RWPE2 (cell line): Measurements from ENCODE around the gene NDUFS6.

Experiments
- ATAC-seq: fragments of 200-7000 bp; cut with Tn5 transposase; 3 replicates; pipeline ENCODE4 v1.9.1; 2021; ENCODE audit warnings: low read depth
- DNase-seq: peaks from one replicate; pipeline ENCODE4 v3.0.0-alpha.2; 2020; ENCODE audit warnings: low spot score
- H3K27ac ChIP-seq: fragments of 450-650 bp; 2 replicates; pipeline ENCODE4 v1.5.1; 2017; ENCODE audit warnings: mild to moderate bottlenecking; ENCODE audit not compliant: poor library complexity, severe bottlenecking
- H3K27me3 ChIP-seq: fragments of 250-450 bp; sonication (Bioruptor Pico); 2 replicates; pipeline ENCODE4 v1.5.1; 2021; ENCODE audit warnings: mild to moderate bottlenecking, moderate library complexity; ENCODE audit not compliant: insufficient read depth, poor library complexity, severe bottlenecking
- H3K36me3 ChIP-seq: fragments of 250-450 bp; sonication (Bioruptor Pico); 2 replicates; pipeline ENCODE4 v1.5.1; 2020; ENCODE audit warnings: low read depth, mild to moderate bottlenecking, moderate library complexity
- H3K4me1 ChIP-seq: fragments of 250-450 bp; sonication (Bioruptor Pico); 2 replicates; pipeline ENCODE4 v1.5.1; 2021; ENCODE audit warnings: mild to moderate bottlenecking, moderate library complexity; ENCODE audit not compliant: insufficient read depth, poor library complexity, severe bottlenecking
- H3K4me3 ChIP-seq: fragments of 250-450 bp; sonication (Bioruptor Pico); 2 replicates; pipeline ENCODE4 v1.5.1; 2021; ENCODE audit warnings: mild to moderate bottlenecking, moderate library complexity; ENCODE audit not compliant: severe bottlenecking
- H3K9me3 ChIP-seq: fragments of 250-450 bp; sonication (Bioruptor Pico); 2 replicates; pipeline ENCODE4 v1.5.1; 2021; ENCODE audit warnings: mild to moderate bottlenecking, moderate library complexity; ENCODE audit not compliant: severe bottlenecking
- CTCF ChIP-seq: fragments of 450-650 bp; IDR thresholded peaks from one replicate; pipeline ENCODE4 v1.5.1; 2017; ENCODE audit warnings: mild to moderate bottlenecking, moderate library complexity; ENCODE audit not compliant: poor library complexity, severe bottlenecking

The NDUFS6 gene

GRCh38 chr5:1768283-1769000 lies 32.8 kb upstream of the NDUFS6 start:
- Histone ChIP-seq H3K4me1 (no peaks in the 10 kb centered on the region), H3K36me3 (no peaks in the 10 kb centered on the region), H3K27me3 (peaks cover 24% of the 10 kb centered on the region), H3K9me3 (no peaks in the 10 kb centered on the region), H3K27ac (no peak overlapping the region), H3K4me3 (no peak overlapping the region)
- no peak for TF ChIP-seq CTCF
- no peak for ATAC-seq
- DNase-seq, result peak; percentile 70

GRCh38 chr5:1769017-1769640 lies 32.1 kb upstream of the NDUFS6 start:
- peaks cover 24% of the 10 kb centered on the region for H3K27me3 ChIP-seq
- ATAC-seq, result no peak
- H3K4me1 ChIP-seq, result no peaks in the 10 kb centered on the region
- H3K9me3 ChIP-seq, result no peaks in the 10 kb centered on the region
- no peak overlapping the region for H3K27ac ChIP-seq
- no peak overlapping the region for H3K4me3 ChIP-seq
- peak; percentile 67 for DNase-seq
- no peaks in the 10 kb centered on the region for H3K36me3 ChIP-seq
- TF ChIP-seq CTCF, result no peak

- Histone ChIP-seq H3K36me3 (no peaks in the 10 kb centered on the region), H3K4me3 (no peak overlapping the region), H3K27me3 (peaks cover 24% of the 10 kb centered on the region), H3K9me3 (no peaks in the 10 kb centered on the region), H3K27ac (no peak overlapping the region), H3K4me1 (no peaks in the 10 kb centered on the region)
- no peak for ATAC-seq
- peak; percentile 65 for DNase-seq
- TF ChIP-seq CTCF, result no peak
Measured at GRCh38 chr5:1769752-1770442, 31.3 kb upstream of the NDUFS6 start.

GRCh38 chr5:1770443-1770802 lies 30.8 kb upstream of the NDUFS6 start:
- ATAC-seq (no peak), DNase-seq (no peak)
- Histone ChIP-seq H3K4me1 (no peaks in the 10 kb centered on the region), H3K27ac (no peak overlapping the region), H3K36me3 (no peaks in the 10 kb centered on the region), H3K9me3 (no peaks in the 10 kb centered on the region), H3K27me3 (peaks cover 19% of the 10 kb centered on the region), H3K4me3 (no peak overlapping the region)
- TF ChIP-seq CTCF, result no peak
